HG02943 (cell line): ENCODE measurements around the gene CYS1.
"Not testable (repeated sequence)": the region's sequence is repeated elsewhere in the genome, so short reads cannot be mapped to it uniquely, and the experiment has no call there.

Experiments used
- ATAC-seq: cut with Tn5 transposase; IDR thresholded peaks from one replicate; pipeline ENCODE4 v1.9.1; 2021; ENCODE audit warnings: mild to moderate bottlenecking, low read depth, moderate library complexity; ENCODE audit not compliant: unreplicated experiment

Gene CYS1

GRCh38 chr2:10094271-10094814 lies 14.1 kb upstream of the CYS1 start:
- ATAC-seq: no peak

- ATAC-seq: not testable (repeated sequence)
These were observed 11.7 kb upstream of the CYS1 start for GRCh38 chr2:10091889-10092244.

GRCh38 chr2:10091182-10091888 lies 11.1 kb upstream of the CYS1 start:
- no peak for ATAC-seq

DNA sequence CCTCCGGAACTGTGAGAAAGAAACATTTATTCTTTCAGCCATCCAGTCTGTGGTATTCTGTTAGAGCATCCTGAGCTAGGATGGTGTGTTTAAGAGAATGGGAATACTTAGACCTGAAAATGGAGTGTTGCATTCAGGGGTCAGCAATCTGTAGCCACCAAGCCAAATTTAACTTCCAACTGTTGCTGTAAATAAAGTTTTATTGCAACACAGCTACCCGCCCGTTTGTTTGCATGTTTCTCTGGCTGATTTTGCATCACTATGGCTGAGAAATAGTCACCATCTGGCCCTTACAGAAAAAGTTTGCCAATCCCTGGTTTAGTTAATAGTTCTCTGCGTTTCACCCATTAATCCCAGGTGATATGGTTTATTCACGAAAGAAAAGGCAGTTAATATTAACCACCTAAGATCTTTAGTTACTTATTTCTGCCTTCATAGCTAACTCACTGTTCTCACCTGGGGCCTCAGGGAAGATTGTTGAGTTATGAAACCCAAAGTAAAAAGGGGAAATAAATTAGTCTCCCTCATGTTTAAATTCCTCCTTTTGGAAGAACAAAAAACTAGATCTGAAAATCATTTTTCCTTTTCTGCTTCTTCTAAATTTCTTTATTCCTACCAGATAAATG lies 9.5 kb upstream of the CYS1 start:
- ATAC-seq: no peak

DNA sequence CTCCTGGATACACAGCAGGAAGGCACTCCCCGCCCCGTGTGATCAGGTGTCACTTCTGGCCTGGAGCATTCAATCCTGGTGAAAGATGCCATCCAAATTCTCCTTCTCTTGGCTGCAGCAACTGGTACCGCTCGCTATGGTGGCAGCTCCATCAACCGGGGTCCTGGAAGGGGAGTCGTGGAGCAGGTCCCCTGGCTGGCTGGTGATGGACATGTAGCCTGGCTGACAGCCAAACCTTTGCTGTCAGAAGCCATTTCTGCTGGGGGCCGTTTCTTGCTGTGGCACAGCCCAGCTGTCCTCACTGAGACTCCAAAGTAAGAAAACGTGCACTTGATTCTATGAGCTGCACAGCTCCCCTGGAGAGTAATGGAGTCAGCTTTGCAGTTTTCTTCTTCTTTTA lies 7.1 kb upstream of the CYS1 start:
- ATAC-seq: no peak

DNA sequence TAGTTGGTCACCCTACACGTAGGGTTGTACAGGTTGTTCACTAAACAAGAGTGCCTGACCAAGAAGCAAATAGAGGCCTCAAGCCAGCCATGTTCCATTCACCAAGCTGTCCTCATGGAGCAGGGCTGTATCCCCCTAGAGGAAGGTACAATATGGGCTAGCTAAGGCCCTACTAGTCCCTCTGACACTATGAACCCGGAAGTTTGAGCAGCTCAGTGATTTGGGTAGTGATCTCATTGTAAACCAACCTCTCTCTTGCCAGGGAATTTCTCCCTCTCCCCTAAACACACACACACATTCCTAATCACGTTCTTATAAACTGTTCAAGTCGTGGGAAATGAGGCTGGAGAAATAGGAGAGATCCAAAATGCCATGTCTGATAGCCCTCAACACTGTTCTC lies 6.7 kb upstream of the CYS1 start:
- no peak for ATAC-seq

DNA sequence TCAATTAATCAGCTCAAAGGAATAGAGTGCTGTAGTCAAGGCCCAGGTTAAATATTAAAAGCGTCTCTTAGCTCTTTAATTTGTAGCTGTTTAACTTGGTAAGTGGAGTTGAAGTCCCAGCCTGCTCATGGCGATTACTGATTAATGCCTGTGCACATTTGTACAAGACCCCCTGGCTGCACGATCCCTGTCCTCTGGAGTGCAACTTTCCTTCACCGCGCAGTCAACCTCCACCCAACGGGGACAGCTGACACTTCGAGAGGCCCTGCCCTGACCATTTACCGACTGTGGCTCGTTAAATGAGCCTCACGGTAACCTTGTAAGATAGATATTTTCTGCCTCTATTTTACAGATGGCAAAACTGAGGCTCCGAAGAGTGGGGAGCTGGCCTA lies 5.5 kb upstream of the CYS1 start:
- no peak for ATAC-seq

GRCh38 chr2:10085043-10085667 lies 4.9 kb upstream of the CYS1 start:
- no peak for ATAC-seq

GRCh38 chr2:10084223-10084865 lies 4.1 kb upstream of the CYS1 start:
- ATAC-seq: no peak

- no peak for ATAC-seq
These were observed 3.5 kb upstream of the CYS1 start for GRCh38 chr2:10083692-10084211.

GRCh38 chr2:10083046-10083445 lies 2.8 kb upstream of the CYS1 start:
- ATAC-seq: no peak

DNA sequence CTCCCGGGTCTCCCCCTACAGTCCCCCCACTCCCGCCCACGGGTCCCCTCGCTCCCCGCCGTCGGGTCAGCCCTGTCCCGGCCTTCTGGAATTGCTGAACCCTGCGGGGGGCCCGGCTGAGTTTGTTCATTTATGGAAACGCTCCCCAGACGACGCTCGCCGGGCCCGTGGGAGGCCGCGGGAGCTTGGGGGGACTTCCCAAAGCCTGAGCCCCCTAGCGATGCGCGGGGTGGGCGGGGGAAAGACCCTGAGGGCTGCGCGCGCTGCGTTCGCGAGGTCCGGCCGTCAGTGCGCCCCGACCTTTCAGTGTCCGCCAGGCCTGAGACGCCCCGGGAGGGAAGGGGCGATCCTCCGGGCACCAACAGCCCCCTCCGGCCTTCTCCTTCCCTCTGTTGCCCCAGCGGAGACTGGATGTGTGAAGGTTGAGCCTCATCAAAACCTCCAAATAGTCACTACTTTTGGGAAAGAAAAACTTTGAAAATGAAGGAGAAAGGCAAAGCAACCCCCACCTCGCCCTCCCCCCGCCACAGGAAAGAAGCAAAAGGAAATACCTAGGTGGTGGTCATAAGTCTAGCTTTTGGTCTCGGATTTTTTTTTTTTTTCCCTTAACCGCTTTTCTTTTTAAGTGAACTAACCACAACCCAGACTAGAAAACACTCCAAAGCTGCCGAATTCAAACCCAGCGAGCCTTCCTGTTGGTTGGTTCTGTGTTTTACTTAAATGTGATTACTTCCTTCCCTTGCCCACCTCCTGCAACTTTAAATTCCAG lies 509 bp upstream of the CYS1 start:
- no peak for ATAC-seq

- ATAC-seq: no peak
These were observed 843 bp downstream of the CYS1 start for GRCh38 chr2:10079266-10079869.

DNA sequence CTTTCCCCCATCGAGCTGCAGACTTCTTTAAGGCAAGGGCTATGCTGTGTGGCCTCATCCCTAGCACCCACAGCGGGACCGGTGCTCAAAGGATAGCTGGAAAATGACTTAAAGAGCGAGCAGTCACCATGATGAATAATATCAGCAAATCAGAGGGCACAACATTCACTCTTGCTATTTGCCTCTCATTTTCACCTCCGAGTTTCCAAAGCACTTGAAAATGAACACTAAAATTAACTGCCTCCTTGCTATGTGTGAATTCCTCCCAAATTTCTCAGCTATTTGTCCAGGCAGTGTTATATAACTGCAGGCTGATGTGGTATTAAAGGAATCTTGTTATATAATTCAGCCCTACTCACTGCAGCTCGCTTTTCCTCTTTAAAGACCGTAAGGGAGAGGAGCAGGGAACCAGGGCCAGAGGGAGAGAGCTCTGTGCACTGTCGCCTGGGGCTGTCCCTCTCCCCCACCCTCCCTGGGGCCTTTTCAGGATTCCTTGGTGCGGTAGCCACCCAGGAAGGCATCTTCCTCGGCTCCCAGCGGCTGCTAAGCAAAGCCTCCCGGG lies 1.4 kb downstream of the CYS1 start:
- ATAC-seq: no peak

GRCh38 chr2:10078001-10078400 lies 2.2 kb downstream of the CYS1 start:
- no peak for ATAC-seq

- no peak for ATAC-seq
These were observed 3.2 kb downstream of the CYS1 start for GRCh38 chr2:10076988-10077527.

DNA sequence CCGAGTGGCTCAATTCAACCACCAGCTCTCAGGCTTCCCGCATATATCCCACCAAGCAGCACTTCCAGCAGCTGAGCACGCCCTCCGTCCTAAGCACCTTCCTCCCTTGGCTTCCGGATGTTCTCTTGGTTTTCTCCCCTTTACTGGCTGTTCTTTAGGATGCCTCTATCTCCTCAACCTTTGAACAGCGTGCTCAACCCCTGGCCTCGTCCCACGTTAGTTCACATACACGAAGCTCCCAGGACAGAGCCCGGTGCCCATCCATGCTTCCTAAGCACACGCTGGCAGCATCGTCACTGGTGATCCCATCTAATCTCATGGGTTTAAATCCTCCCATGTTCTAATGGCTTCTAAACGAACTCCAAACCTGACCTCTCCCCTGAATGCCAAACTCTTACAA lies 3.7 kb downstream of the CYS1 start:
- ATAC-seq: no peak

- no peak for ATAC-seq
These were observed 4.5 kb downstream of the CYS1 start for GRCh38 chr2:10075571-10076209.

DNA sequence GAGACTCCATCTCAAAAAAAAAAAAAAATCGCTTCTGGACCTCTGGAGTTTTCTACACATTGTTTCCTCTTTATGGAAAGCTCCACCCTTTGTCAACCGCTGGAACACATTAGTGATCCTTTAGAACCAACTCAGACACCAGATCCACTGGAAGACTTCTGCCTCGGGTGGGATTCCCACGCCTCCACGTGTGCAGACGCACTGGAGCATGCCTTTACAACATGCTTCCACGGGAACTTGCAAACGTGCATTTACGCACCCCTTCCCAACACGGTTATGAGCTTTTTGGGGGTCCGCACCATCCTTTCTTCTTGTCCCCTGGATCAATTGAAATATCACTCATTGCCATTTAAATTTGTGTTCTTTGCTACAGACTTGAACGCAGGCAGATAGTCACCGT lies 5.1 kb downstream of the CYS1 start:
- ATAC-seq: no peak
